Activated CD4-positive, CD25-positive, alpha-beta regulatory T cell treated with anti-CD3 and anti-CD28 coated beads, Interleukin-2, amount 50 U/mL, for 72 hours (primary cell): ENCODE results near the gene BBOX1.

Experiments used
- DNase-seq: peaks from one replicate; pipeline ENCODE4 v3.0.0; 2021

Gene BBOX1

GRCh38 chr11:27025957-27026733 lies 14.5 kb upstream of the BBOX1 start:
- DNase-seq, result no peak

GRCh38 chr11:27028561-27028965 lies 12.1 kb upstream of the BBOX1 start:
- DNase-seq, result no peak

GRCh38 chr11:27029966-27030365 lies 10.6 kb upstream of the BBOX1 start:
- no peak for DNase-seq

GRCh38 chr11:27031754-27032153 lies 8.9 kb upstream of the BBOX1 start:
- no peak for DNase-seq

- DNase-seq, result no peak
Observed at GRCh38 chr11:27039873-27040272, 742 bp upstream of the BBOX1 start.

- no peak for DNase-seq
Observed at GRCh38 chr11:27041141-27041899, 705 bp downstream of the BBOX1 start.

GRCh38 chr11:27046956-27047355 lies 6.3 kb downstream of the BBOX1 start:
- DNase-seq, result no peak

- DNase-seq, result no peak
Observed at GRCh38 chr11:27052668-27053067, 12.1 kb downstream of the BBOX1 start.

GRCh38 chr11:27055065-27055682 lies 14.6 kb downstream of the BBOX1 start:
- no peak for DNase-seq

- no peak for DNase-seq
Observed at GRCh38 chr11:27057091-27057780, 16.6 kb downstream of the BBOX1 start.

GRCh38 chr11:27058456-27058855 lies 17.8 kb downstream of the BBOX1 start:
- no peak for DNase-seq

- DNase-seq, result no peak
Observed at GRCh38 chr11:27059431-27059830, 18.8 kb downstream of the BBOX1 start.

- no peak for DNase-seq
Observed at GRCh38 chr11:27060816-27061460, 20.3 kb downstream of the BBOX1 start.

- DNase-seq, result no peak
Observed at GRCh38 chr11:27061461-27061821, 20.8 kb downstream of the BBOX1 start.

GRCh38 chr11:27064086-27064485 lies 23.5 kb downstream of the BBOX1 start:
- no peak for DNase-seq

GRCh38 chr11:27075192-27075591 lies 34.6 kb downstream of the BBOX1 start:
- no peak for DNase-seq

- DNase-seq, result no peak
Observed at GRCh38 chr11:27075655-27076054, 35.0 kb downstream of the BBOX1 start.

GRCh38 chr11:27076121-27076589 lies 35.5 kb downstream of the BBOX1 start:
- no peak for DNase-seq

- DNase-seq, result no peak
Observed at GRCh38 chr11:27081056-27081455, 40.4 kb downstream of the BBOX1 start.

- DNase-seq, result no peak
Observed at GRCh38 chr11:27083241-27083640, 42.6 kb downstream of the BBOX1 start.

- no peak for DNase-seq
Observed at GRCh38 chr11:27083782-27084181, 43.2 kb downstream of the BBOX1 start.

GRCh38 chr11:27084518-27084917 lies 43.9 kb downstream of the BBOX1 start:
- DNase-seq, result no peak

- DNase-seq, result no peak
Observed at GRCh38 chr11:27085111-27085510, 44.5 kb downstream of the BBOX1 start.
